ENCODE results near the gene CTNNA2.

CTNNA2 gene

DNA sequence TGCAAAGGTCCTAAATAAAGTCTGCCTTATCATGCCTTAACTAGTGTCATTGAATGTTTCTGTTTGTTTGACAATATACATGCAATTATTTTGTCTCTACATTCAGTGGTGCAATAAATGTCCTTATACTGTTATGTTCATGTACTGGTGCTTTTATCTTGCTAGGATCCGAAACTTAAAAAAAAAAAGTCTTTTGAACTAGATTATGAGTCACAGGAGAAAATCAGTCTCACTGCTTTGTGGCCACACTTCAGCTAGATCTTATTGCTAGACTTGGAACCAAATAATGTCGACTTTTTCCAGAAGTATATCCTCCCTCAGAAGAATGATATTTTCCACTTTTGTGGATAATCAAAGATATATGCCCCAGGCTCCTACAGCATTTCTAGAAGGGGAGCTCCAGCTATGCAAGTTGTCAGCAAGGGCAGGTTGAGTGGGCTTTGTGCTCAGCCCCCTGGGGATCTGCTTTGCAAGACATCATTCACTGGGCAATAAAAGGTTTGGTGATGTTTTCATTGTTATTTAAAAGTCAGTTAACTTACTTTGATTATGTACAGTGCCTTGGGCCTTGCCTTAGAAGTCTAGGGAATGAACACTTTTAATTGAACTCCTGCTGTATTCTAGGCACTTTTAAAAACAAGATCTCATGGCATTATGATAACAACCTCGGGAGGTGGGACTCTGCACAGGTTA is 948.8 kb downstream of the CTNNA2 start:
- DNase-seq = no peak

DNA sequence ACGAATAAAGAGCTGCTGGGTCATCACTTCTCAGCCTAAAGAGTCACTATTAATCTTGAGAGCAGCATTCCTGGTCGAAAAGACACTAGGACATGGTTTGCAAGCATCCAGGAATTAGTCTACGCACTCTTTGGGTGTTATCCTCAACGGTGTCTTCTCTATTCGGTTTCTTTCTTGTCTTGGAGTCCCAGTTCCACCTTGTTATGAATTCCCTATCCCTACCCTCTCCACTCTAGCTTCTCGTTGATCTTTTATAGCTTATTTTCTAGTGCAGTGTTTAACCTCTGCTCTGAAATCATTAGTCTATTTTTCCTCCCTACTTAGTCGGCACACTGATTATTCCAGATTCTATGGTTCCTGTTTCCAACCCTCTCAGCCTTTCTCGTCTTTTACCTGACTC is 949.8 kb downstream of the CTNNA2 start:
- no peak for DNase-seq

- DNase-seq = no peak
Observed at GRCh38 chr2:80464275-80464674, 951.4 kb downstream of the CTNNA2 start.

GRCh38 chr2:80467262-80467811 is 954.5 kb downstream of the CTNNA2 start:
- DNase-seq = no peak

DNA sequence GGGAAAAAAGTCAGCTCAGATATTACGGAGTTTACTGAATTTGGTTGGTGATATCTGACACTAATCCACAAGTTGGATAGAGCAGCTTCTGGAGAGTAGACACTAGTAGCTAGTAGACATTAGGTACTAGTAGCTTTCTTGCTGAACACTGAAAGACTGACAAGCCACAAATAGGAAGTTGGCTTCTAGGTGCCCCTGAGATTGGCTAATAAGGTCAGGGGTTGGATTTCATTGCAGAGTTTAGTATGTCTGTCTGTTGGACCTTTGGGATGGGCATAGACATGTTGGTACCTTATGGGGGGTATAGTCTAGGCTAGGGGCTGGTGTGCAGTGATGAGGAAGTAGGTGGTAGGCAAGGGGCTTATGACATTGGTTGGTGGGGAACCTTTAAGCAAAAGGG is 956.6 kb downstream of the CTNNA2 start:
- no peak for DNase-seq

DNA sequence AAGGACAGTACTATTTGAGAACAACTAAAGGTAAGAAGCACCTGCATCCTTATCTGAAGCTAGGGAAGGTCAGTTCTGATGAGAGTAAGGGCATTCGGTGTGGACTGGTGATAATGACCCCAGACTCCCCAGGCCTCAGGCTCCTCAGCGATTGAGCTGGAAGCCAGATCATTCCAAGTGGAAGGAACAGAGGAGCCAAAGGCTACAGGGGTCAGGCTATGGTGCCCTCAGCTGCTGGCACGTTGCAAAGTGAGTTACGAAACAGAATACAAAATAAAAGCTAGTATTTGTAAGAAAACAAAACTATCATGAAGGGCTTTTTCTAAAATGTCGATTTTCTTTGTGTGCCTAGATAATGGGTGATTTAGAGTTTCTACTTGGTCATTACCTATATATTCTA is 960.2 kb downstream of the CTNNA2 start:
- no peak for DNase-seq

DNA sequence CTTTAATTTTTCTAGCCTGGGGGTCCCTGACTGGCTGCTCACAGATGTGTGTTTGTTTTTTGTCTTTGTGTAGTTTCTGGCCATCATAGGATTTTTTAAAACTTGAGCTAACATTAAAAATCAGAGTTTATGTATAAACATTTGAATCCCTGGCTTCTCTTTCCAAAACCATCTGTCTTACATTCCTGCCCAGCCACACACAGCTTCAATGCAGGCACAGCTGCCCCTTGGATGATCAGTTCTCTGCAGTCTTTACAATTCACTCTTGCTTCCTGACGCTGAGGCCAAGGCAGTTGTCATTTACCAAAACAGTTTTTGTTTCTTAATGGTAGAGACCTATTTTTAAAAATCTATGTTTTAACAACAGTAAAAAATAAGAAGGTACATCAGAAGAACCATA is 960.9 kb downstream of the CTNNA2 start:
- peak; percentile 43 for DNase-seq

DNA sequence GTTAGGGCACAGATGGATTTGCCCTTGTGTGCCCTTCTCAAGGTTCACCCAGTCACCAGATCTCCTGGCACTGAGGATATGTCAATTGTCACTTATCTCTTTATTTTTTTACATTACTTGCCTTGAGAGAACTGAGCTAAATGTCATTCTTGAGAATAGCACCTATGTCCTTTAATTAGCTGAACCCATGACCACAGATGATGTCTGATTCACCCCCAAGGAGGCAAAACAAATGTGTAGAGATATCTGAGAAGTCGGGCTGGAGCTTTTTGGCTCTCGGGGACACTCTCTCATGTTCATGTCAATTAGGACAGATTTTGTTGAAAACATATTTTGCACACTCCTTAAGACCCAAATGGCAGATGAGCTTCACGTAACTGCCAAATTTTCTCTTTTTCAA is 963.1 kb downstream of the CTNNA2 start:
- no peak for DNase-seq

- DNase-seq = no peak
Observed at GRCh38 chr2:80476535-80477117, 963.8 kb downstream of the CTNNA2 start.

DNA sequence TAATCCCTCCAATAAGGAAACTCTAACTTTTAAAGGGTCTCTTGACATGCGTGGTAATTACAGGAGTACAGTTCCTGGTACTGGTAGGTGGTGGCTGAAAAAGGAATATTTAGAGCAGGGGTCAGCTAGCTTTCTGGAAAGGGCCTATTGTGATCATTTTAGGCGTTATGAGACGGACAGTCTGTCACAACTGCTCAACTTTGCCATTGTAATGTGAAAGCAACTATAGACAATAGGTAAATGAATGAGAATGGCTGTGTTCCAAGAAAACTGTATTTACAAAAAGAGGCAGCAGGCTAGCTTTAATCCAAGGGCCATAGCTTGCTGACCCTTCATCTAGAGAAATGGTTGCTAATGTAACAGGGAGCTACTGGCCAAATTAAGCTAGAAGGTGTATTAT is 969.4 kb downstream of the CTNNA2 start:
- no peak for DNase-seq

DNA sequence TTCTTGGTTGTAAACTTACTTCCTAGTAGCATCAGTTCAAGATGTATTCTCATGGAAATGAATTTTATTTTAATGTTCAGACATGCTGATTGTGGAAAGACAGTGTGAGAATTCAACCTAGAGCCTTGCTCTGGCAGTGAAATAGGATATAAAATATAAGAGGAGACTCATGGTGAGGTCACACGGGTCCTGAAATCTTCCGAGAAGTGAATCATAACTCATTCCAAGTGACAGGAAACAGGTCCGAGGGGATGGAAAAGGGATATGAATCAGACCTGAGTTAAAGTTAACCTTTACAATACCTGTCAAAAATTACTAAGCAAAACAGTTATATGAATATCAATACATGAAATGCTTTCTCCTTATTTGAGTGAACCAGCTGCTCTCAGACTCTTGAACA is 976.9 kb downstream of the CTNNA2 start:
- DNase-seq = no peak

- DNase-seq = no peak
Observed at GRCh38 chr2:80490964-80491363, 978.1 kb downstream of the CTNNA2 start.

GRCh38 chr2:80496346-80496745 is 983.5 kb downstream of the CTNNA2 start:
- DNase-seq = no peak

DNA sequence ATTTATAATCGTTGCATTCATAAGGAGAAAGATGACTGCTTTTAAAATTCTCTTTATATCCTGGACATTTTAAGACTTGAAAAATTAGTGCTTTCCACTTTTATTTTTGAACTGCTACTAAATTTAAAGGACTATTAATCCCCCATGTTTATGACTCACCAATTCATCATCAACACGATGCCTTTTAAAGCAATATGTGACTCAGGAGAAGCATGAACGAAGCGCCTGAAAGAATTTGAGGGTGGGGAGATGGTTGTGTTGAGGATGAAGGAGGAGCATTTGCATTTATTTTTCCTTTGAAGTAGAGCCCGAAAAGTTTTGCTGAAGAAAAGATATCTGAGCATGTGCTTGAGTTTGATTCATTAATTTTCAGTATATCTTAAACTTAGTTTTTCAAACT is 983.9 kb downstream of the CTNNA2 start:
- no peak for DNase-seq

DNA sequence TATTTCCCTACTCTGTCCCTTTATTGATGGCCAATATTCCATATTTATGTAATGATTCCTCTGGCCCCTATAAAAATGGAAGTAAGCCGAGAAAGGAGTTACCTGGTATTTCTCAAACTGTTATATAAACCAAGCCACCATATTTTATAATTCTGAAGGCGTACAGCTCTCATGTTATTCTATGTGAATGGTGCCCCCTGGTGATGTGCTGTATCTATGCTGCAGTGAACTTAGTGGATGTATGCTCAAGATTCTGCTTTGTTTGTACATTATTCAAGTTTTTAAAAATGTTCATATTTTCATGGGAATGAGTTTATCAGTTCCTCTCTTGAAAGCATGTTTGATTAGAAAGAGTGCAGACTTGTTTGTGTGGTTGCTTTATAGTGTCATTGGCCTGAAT is 986.2 kb downstream of the CTNNA2 start:
- DNase-seq = peak; percentile 32

DNA sequence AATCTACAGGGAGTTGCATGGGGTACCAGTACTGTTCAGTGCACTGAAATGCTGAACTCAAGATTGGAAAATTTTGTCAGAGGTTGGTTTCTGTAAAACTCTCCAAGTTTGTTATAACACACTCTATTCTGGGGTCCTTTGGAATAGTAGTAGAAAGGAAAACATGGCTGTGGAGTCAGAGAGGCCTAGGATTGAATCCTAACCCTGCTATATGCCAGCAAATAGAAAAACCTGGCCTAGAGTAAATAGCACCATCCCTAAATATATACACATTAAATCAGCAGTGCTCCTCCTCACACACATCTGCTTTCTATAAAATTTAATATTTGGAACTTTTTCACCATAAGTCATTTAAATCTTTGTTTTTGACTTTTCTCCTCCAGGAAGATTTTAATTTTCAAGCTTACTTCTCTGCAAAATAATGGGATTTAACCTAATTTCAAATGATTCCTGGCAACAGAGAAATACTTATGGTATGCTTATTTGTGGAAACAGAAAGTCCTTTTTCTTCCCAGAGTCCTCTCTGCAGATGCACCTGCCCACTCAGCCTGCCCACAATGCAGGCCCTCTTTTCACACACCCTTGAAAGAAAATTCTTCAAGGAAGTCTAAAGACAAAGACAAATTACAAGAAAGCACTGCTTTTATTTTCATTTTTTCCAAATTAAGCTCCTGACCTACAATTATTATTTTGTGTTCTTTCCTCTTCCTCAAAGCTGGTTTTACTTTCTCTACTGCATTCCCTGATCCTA is 989.2 kb downstream of the CTNNA2 start:
- no peak for DNase-seq

DNA sequence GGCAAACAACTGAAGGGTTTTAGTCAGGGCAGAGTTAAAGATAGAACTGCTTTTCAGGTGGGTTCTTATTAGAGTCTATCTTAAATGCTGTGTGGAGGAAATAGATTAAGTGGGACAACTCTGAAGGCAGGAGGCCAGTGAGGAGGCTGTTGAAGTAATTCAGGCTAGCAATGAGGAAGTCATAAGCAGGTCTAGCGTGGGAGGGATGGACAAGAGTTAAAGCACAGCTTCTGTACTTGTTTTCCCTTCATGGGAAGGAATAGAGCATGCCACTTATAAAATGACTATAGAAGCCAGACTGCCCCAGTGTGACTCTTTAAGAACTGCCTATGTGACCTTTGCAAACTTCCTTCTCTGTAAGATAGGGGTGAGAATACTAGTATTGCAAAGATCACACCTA is 993.7 kb downstream of the CTNNA2 start:
- DNase-seq = no peak

GRCh38 chr2:80510716-80511115 is 997.9 kb downstream of the CTNNA2 start:
- DNase-seq = no peak

GRCh38 chr2:80515964-80516363 is 1003.1 kb downstream of the CTNNA2 start:
- DNase-seq = no peak

GRCh38 chr2:80517316-80517715 is 1004.5 kb downstream of the CTNNA2 start:
- no peak for DNase-seq

- no peak for DNase-seq
Observed at GRCh38 chr2:80519121-80519643, 1006.3 kb downstream of the CTNNA2 start.

- no peak for DNase-seq
Observed at GRCh38 chr2:80519699-80520291, 1006.9 kb downstream of the CTNNA2 start.

DNA sequence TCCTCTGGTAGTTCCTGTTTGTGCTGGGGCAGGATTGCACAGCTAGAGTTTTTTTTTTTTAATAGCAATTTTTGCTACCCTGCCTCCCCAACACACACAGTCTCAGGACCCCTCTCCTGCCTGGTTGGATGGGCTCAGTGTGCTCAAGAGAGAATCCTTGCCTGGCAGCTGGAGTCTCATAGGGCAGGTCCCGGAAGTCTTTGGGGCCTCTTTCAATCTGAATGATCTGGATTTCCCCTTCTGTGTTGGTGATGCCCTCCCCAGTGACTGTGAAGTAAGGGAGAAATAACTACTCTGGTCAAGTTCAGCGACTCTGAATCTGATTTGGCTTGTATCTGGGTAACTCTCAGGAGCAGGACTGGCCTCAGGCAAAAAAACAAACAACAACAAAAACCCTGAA is 1012.3 kb downstream of the CTNNA2 start:
- no peak for DNase-seq

All from NCI-H1694 (cell line).